HepG2 (cell line): ENCODE data around the gene MYL6B. TPM values are rescaled to one million over a fixed set of nuclear protein-coding genes. Genes with fewer than 3 reads are reported as not detected.

Experiments
- ADNP ChIP-seq: sonication (generic); formaldehyde crosslinking; IDR thresholded peaks from 2 replicates; pipeline ENCODE4 v1.4.0; 2020; ENCODE audit warnings: missing genetic modification reagents
- CERS6 ChIP-seq: sonication (generic); formaldehyde crosslinking; IDR thresholded peaks from 2 replicates; pipeline ENCODE4 v1.5.0; 2020; ENCODE audit warnings: missing genetic modification reagents
- ELF4 ChIP-seq: sonication (generic); formaldehyde crosslinking; IDR thresholded peaks from 2 replicates; pipeline ENCODE4 v1.5.0; 2020; ENCODE audit warnings: missing genetic modification reagents, mild to moderate bottlenecking, moderate library complexity, borderline replicate concordance
- GLMP ChIP-seq: sonication (generic); formaldehyde crosslinking; IDR thresholded peaks from 2 replicates; pipeline ENCODE4 v1.9.0; 2021; ENCODE audit warnings: missing genetic modification reagents, mild to moderate bottlenecking, borderline replicate concordance
- GMEB1 ChIP-seq: sonication (generic); formaldehyde crosslinking; IDR thresholded peaks from 2 replicates; pipeline ENCODE4 v1.5.1; 2020; ENCODE audit warnings: missing genetic modification reagents, mild to moderate bottlenecking, borderline replicate concordance
- HNRNPL ChIP-seq: fragments of 200-400 bp; formaldehyde crosslinking; IDR thresholded peaks from 2 replicates; pipeline ENCODE4 v1.6.1; 2017; ENCODE audit warnings: mild to moderate bottlenecking, low read depth, low read length
- KDM5B ChIP-seq: sonication (generic); formaldehyde crosslinking; IDR thresholded peaks from 2 replicates; pipeline ENCODE4 v1.4.0; 2020; ENCODE audit warnings: missing genetic modification reagents, mild to moderate bottlenecking, borderline replicate concordance
- LCORL ChIP-seq, 2 experiments: fragments of 450-650 bp in 1 of 2; sonication (generic) in 1 of 2; formaldehyde crosslinking in 1 of 2; IDR thresholded peaks; 2 replicates each; pipeline versions ENCODE4 v1.5.0 to v1.6.1; 2017 to 2020; ENCODE audit warnings: antibody characterized with exemption in 1 of 2, missing genetic modification reagents in 1 of 2
- RNF2 ChIP-seq: fragments of 450-650 bp; conservative IDR thresholded peaks from 2 replicates; pipeline ENCODE4 v1.6.1; 2016; ENCODE audit warnings: low read depth
- SMAD9 ChIP-seq: sonication (generic); formaldehyde crosslinking; IDR thresholded peaks from 2 replicates; pipeline ENCODE4 v1.5.1; 2020; ENCODE audit warnings: mild to moderate bottlenecking, missing genetic modification reagents
- TAF1 ChIP-seq: sonication (generic); formaldehyde crosslinking; IDR thresholded peaks from 2 replicates; pipeline ENCODE4 v1.4.0; 2020; ENCODE audit warnings: missing genetic modification reagents
- TBP ChIP-seq: sonication (generic); formaldehyde crosslinking; IDR thresholded peaks from 2 replicates; pipeline ENCODE4 v1.5.0; 2020; ENCODE audit warnings: missing genetic modification reagents
- TIGD3 ChIP-seq: sonication (generic); formaldehyde crosslinking; IDR thresholded peaks from 2 replicates; pipeline ENCODE4 v1.5.1; 2020; ENCODE audit warnings: mild to moderate bottlenecking, missing genetic modification reagents, borderline replicate concordance
- TMF1 ChIP-seq: sonication (generic); formaldehyde crosslinking; IDR thresholded peaks from 2 replicates; pipeline ENCODE4 v1.8.1; 2022; ENCODE audit warnings: low read depth, missing genetic modification reagents
- TOE1 ChIP-seq: sonication (generic); formaldehyde crosslinking; IDR thresholded peaks from 2 replicates; pipeline ENCODE4 v1.4.0; 2020; ENCODE audit warnings: mild to moderate bottlenecking, missing genetic modification reagents
- ZBTB20 ChIP-seq: sonication (generic); formaldehyde crosslinking; IDR thresholded peaks from 2 replicates; pipeline ENCODE4 v1.8.1; 2023; ENCODE audit warnings: missing genetic modification reagents, low read depth, mild to moderate bottlenecking, borderline replicate concordance
- ZNF124 ChIP-seq: sonication (generic); formaldehyde crosslinking; IDR thresholded peaks from 2 replicates; pipeline ENCODE4 v1.4.0; 2020; ENCODE audit warnings: missing genetic modification reagents
- ZNF143 ChIP-seq: sonication (generic); formaldehyde crosslinking; IDR thresholded peaks from 2 replicates; pipeline ENCODE4 v1.4.0; 2020; ENCODE audit warnings: missing genetic modification reagents
- ZNF263 ChIP-seq: sonication (generic); formaldehyde crosslinking; IDR thresholded peaks from 2 replicates; pipeline ENCODE4 v1.4.0; 2020; ENCODE audit warnings: missing genetic modification reagents
- ZNF317 ChIP-seq: sonication (generic); formaldehyde crosslinking; IDR thresholded peaks from 2 replicates; pipeline ENCODE4 v1.5.0; 2020; ENCODE audit warnings: mild to moderate bottlenecking, missing genetic modification reagents
- ZNF672 ChIP-seq: sonication (generic); formaldehyde crosslinking; IDR thresholded peaks from 2 replicates; pipeline ENCODE4 v1.8.1; 2022; ENCODE audit warnings: missing genetic modification reagents
- ZNF674 ChIP-seq: sonication (generic); formaldehyde crosslinking; IDR thresholded peaks from 2 replicates; pipeline ENCODE4 v1.5.0; 2020; ENCODE audit warnings: low read depth, mild to moderate bottlenecking, missing genetic modification reagents
- ZNF703 ChIP-seq: sonication (generic); formaldehyde crosslinking; IDR thresholded peaks from 2 replicates; pipeline ENCODE4 v1.5.1; 2020; ENCODE audit warnings: missing genetic modification reagents, mild to moderate bottlenecking, moderate library complexity, borderline replicate concordance
- ZNF747 ChIP-seq: sonication (generic); formaldehyde crosslinking; IDR thresholded peaks from 2 replicates; pipeline ENCODE4 v1.8.1; 2023; ENCODE audit warnings: missing genetic modification reagents, mild to moderate bottlenecking, borderline replicate concordance
- ZNF773 ChIP-seq: sonication (generic); formaldehyde crosslinking; IDR thresholded peaks from 2 replicates; pipeline ENCODE4 v1.4.0; 2020; ENCODE audit warnings: missing genetic modification reagents, borderline replicate concordance
- polyA plus RNA-seq, 8 experiments: library from polyadenylated mRNA; depleted of rRNA in 3 of 8; stranded (reverse) in 7 of 8; unstranded in 1 of 8; fragments of >200 nt; fragmentation: Illumina TruSeq in 4 of 8; extraction: Trizol in 4 of 8; gene quantifications; 2 replicates each; pipeline versions ENCODE4 v1.2.1 to v1.2.3, GENCODE V29; 2011 to 2016; ENCODE audit warnings: low read depth in 4 of 8, missing spikeins in 1 of 8, mixed read lengths in 1 of 8; ENCODE audit not compliant: insufficient read depth in 1 of 8
- total RNA-seq, 5 experiments: library from RNA; depleted of rRNA; stranded (reverse); fragments of >200 nt; fragmentation: Illumina TruSeq; extraction: Trizol; gene quantifications; 2 replicates each; pipeline ENCODE4 v1.2.3, GENCODE V29; 2016; ENCODE audit warnings: low read depth in 1 of 5

MYL6B gene
- total and polyA plus RNA-seq, 2 of the 13 experiments (the other 11 are each of a cell fraction or from before 2014, with no cell fraction given) = 75.7 to 88.7 TPM

GRCh38 chr12:56104109-56104814 is 48.1 kb upstream of the MYL6B start, which contains the start of gene PA2G4 (continued):
- TF ChIP-seq ZNF747 (CRISPR knock-in tag) (peak; percentile 99), LCORL (IDR thresholded peaks at IDR 0.05) (no peak), LCORL (CRISPR knock-in tag; IDR thresholded peaks at IDR 0.05) (peak; percentile 81), GLMP (no peak), TMF1 (CRISPR knock-in tag) (peak; percentile 52; the same call in 1 of the 2 replicates), ZNF124 (CRISPR knock-in tag) (peak; percentile 97), ZNF674 (peak; percentile 91), ELF4 (CRISPR knock-in tag) (0 out of 2 replicates have a peak, but pooled peaks have one; percentile 59), KDM5B (peak; percentile 86), HNRNPL (peak; percentile 70; the same call in 1 of the 2 replicates), ADNP (CRISPR knock-in tag) (no peak), ZNF317 (CRISPR knock-in tag) (peak; percentile 35; the same call in 1 of the 2 replicates), ZNF672 (no peak), ZNF263 (peak; percentile 14; the same call in 1 of the 2 replicates), ZNF143 (peak; percentile 97), ZNF703 (peak; percentile 86; the same call in 1 of the 2 replicates), ZBTB20 (no peak; the same call in 1 of the 2 replicates), TAF1 (peak; percentile 88), SMAD9 (CRISPR knock-in tag) (peak; percentile 60; the same call in 1 of the 2 replicates), TBP (CRISPR knock-in tag) (no peak), TOE1 (0 out of 2 replicates have a peak, but pooled peaks have one; percentile 25), RNF2 (peak; percentile 92), CERS6 (no peak), ZNF773 (CRISPR knock-in tag) (0 out of 2 replicates have a peak, but pooled peaks have one; percentile 1), TIGD3 (peak; percentile 73; the same call in 1 of the 2 replicates), GMEB1 (CRISPR knock-in tag) (peak; percentile 95)
